GM18511 (cell line): ENCODE measurements around the gene SLC43A1.

Source experiments
- ATAC-seq: cut with Tn5 transposase; IDR thresholded peaks from one replicate; pipeline ENCODE4 v1.9.1; 2021; ENCODE audit warnings: mild to moderate bottlenecking, moderate library complexity; ENCODE audit not compliant: unreplicated experiment

Gene SLC43A1

GRCh38 chr11:57529012-57529411, 13.5 kb upstream of the SLC43A1 start:
- ATAC-seq = no peak

- ATAC-seq = no peak
Measured at GRCh38 chr11:57527056-57527631, 11.6 kb upstream of the SLC43A1 start.

DNA sequence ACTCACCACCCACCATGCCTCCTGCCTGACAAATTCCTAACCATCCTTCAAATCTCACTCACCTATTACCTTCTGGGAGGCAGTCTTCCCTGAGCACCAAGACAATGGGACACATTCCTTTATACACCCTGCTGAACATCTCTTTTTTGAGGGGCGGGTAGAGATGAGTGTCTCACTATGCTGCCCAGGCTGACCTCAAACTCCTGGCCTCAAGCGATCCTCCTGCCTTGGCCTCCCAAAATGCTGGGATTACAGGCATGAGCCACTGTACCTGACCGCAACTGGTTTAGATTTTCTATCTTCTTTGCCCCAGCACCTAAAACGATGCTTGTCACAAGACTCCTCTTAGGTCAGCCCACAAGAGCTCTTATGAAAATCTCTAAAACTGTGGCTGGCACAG, 7.9 kb upstream of the SLC43A1 start:
- no peak for ATAC-seq

GRCh38 chr11:57521116-57521515, 5.6 kb upstream of the SLC43A1 start:
- no peak for ATAC-seq

GRCh38 chr11:57516061-57516443, 550 bp upstream of the SLC43A1 start:
- ATAC-seq = no peak

GRCh38 chr11:57514538-57515331, 767 bp downstream of the SLC43A1 start:
- peak; percentile 49 for ATAC-seq

GRCh38 chr11:57513911-57514537, 1.5 kb downstream of the SLC43A1 start:
- ATAC-seq = peak; percentile 22

GRCh38 chr11:57513452-57513795, 2.1 kb downstream of the SLC43A1 start:
- ATAC-seq = no peak

- no peak for ATAC-seq
Measured at GRCh38 chr11:57512646-57513451, 2.7 kb downstream of the SLC43A1 start.

DNA sequence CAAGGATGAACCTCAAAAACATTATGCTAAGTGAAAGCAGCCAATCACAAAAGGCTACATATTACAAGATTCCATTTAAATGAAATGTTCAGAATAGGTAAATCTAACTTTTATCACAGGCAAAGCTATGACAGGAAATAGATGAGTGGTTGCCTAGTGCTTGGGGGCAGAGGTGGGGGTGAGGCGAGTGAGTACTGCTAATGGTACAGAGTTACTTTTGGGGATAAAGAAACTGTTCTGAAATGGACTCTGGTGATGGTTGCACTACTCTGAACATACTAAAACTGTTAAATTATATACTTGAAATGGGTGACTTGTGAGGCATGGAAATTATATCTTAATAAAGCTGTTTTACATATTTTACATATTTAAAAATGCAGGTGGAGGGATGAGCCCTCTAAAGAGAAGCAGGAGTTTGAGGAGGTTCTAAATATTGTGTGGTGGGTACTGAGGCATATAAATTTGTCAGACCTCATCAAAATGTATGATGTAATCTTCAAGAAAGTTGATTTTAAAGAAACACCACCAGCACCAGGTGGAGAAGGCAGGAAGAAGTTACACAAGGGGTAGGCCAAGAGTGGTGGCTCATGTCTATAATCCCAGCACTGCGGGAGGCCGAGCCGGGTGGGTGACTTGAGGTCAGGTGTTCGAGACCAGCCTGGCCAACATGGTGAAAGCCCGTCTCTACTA, 3.6 kb downstream of the SLC43A1 start:
- ATAC-seq = no peak

- no peak for ATAC-seq
Measured at GRCh38 chr11:57508341-57509170, 6.9 kb downstream of the SLC43A1 start.

GRCh38 chr11:57506522-57506921, 9.0 kb downstream of the SLC43A1 start:
- ATAC-seq = no peak

DNA sequence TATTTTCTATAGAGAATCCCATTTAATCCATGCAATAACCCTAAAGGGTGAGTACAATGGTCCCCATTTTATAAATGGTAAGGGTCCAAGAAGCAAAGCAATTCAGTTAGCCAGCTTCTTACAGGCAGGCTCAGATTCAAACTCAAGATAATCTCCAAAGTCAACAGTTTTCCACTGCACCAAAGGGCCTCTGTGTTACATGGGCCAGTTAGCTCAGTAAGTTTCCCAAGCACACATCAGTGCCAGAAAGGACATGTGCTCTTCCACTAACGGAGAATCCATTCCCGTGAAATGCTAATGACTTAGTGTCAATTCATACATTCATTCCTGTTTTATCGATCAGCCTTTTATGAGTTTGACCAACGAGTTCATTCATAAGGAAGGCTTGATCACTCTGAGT, 11.0 kb downstream of the SLC43A1 start:
- no peak for ATAC-seq

DNA sequence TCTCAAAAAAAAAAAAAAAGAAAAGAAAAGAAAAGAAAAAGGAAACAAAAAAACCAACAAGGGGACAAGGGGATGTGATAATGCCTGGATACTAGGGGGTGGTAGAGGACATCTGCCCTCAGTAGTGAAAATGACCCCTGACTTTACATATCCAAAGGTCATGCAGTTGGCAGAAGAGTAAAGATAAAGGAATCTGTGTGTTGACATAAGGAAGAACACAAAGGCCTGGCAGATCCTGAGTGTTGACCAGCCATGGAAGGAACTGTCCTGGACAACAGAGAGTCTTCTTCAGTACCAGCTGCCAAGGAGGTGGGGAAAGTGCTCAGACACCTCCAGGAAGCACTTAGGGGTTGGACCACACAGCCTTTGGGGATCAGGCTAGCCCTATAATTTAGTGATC, 12.6 kb downstream of the SLC43A1 start:
- ATAC-seq = no peak

DNA sequence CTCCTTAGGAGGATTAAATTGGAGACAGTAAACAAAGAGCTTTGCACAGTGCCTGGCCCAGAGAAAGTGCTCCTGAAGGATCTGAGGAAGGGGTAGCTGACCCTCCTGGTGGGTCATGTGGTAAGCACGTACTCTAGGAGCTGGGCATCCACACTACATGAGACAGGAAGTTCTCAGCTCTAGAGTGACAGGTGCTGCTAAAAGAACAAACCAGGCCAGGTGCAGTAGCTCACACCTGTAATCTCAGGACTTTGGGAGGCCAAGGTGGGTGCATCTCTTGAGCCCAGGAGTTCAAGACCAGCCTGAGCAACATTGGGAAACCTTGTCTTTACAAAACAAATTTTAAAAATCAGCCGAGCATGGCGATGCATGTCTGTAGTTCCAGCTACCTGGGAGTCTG, 13.1 kb downstream of the SLC43A1 start:
- ATAC-seq = no peak

DNA sequence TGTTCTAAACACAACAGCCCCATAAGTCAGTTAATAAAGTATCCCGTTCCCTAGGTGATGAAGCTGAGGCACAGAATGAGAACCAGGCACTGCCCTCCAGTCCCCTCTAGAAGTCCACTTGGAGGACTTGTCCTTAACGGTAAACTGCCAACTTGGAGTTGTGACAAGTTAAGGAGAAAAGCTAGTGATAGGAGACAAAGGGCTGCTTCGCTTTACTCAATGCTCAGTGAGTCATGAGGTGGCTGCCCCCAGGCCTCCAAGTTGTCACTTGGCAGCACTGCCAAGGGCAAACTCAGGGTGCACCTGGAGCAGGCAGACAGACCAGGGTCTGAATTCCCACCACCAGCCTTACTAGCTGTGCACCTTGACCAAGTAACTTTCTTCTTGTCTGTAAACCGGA, 13.5 kb downstream of the SLC43A1 start:
- ATAC-seq = no peak

GRCh38 chr11:57500926-57501325, 14.6 kb downstream of the SLC43A1 start:
- no peak for ATAC-seq

GRCh38 chr11:57500515-57500914, 15.0 kb downstream of the SLC43A1 start:
- ATAC-seq = no peak

- peak; percentile 18 for ATAC-seq
Measured at GRCh38 chr11:57499983-57500461, 15.5 kb downstream of the SLC43A1 start.

DNA sequence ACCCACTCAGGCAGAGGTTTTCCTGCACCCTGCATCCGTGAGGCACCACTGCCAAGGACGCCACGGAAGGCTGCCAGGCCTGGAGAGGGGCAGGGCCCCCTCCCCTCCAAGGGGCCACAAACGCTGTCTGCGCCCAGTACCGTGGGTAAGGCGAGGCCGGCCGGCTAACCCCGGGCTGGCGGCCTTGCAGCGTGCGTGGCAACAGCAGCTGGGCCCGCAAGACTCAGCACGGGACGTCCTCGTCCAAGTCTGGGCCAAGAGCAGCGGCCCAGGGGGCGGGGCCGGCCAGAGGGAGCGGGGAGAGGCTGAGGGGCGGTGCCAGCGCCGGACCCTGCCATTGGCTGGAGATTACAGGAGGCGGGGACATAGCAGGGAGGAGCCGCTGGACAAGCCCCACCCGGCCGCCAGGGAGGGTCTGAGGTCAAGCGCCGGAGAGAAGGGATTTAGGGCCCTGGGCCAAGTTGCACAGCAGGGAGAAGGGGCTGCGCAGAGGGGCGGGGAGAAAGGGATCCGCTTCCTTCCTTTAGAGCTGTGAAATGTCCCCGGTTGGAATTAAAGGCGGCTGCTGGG, 16.0 kb downstream of the SLC43A1 start:
- peak; percentile 100 for ATAC-seq
